ENCODE data around the gene ADAT1. TPM values are rescaled to one million over a fixed set of nuclear protein-coding genes. Genes with fewer than 3 reads are reported as not detected.

Gene ADAT1
- total and polyA plus RNA-seq, 10 of the 15 experiments (the other 5 are each of a cell fraction or from before 2014, with no cell fraction given): 26.2 to 77.4 (median 55.8) TPM

- FAIRE-seq (no peak), DNase-seq (ENCODE audit: low read depth, low spot score) (no peak), ATAC-seq (no peak)
- TF ChIP-seq SMAD5 (IDR thresholded peaks at IDR 0.05; ENCODE audit: low read depth) (no peak), JUND (IDR thresholded peaks at IDR 0.05; ENCODE audit: low read depth, low read length) (no peak), STAT3 (IDR thresholded peaks at IDR 0.05; ENCODE audit: low read depth, low read length) (no peak), NKRF (conservative IDR thresholded peaks at IDR 0.05) (no peak), STAT1 (conservative IDR thresholded peaks at IDR 0.05) (no peak), WRNIP1 (IDR thresholded peaks at IDR 0.05; ENCODE audit: borderline replicate concordance, low read depth, low read length) (no peak), HDAC2 (IDR thresholded peaks at IDR 0.05) (no peak), BCL11A (IDR thresholded peaks at IDR 0.05; ENCODE audit: low read depth, low read length) (no peak), CREM (IDR thresholded peaks at IDR 0.05; ENCODE audit: low read depth) (no peak), MEF2B (IDR thresholded peaks at IDR 0.05; ENCODE audit: partially characterized antibody, poor library complexity, severe bottlenecking) (no peak), CBX5 (IDR thresholded peaks at IDR 0.05; ENCODE audit: low read depth) (no peak), ZNF207 (IDR thresholded peaks at IDR 0.05; ENCODE audit: borderline replicate concordance) (no peak), HCFC1 (IDR thresholded peaks at IDR 0.05; ENCODE audit: low read length) (no peak)
- TF ChIP-seq, protein P1, sequence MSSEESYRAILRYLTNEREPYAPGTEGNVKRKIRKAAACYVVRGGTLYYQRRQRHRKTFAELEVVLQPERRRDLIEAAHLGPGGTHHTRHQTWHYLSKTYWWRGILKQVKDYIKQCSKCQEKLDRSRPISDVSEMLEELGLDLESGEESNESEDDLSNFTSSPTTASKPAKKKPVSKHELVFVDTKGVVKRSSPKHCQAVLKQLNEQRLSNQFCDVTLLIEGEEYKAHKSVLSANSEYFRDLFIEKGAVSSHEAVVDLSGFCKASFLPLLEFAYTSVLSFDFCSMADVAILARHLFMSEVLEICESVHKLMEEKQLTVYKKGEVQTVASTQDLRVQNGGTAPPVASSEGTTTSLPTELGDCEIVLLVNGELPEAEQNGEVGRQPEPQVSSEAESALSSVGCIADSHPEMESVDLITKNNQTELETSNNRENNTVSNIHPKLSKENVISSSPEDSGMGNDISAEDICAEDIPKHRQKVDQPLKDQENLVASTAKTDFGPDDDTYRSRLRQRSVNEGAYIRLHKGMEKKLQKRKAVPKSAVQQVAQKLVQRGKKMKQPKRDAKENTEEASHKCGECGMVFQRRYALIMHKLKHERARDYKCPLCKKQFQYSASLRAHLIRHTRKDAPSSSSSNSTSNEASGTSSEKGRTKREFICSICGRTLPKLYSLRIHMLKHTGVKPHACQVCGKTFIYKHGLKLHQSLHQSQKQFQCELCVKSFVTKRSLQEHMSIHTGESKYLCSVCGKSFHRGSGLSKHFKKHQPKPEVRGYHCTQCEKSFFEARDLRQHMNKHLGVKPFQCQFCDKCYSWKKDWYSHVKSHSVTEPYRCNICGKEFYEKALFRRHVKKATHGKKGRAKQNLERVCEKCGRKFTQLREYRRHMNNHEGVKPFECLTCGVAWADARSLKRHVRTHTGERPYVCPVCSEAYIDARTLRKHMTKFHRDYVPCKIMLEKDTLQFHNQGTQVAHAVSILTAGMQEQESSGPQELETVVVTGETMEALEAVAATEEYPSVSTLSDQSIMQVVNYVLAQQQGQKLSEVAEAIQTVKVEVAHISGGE (CRISPR knock-in tag; IDR thresholded peaks at IDR 0.05): no peak
- Histone ChIP-seq H3K9ac (ENCODE audit: control insufficient read depth, insufficient read depth, low read length) (no peak overlapping the region), H2AFZ (ENCODE audit: control insufficient read depth, low read depth, low read length) (no peak overlapping the region), H3K4me3 (no peak overlapping the region), H3K4me2 (ENCODE audit: control insufficient read depth, insufficient read depth) (no peak overlapping the region), H3K27me3 (replicated peaks in 1 of 2; ENCODE audit: control insufficient read depth in 2 of 2, insufficient read depth in 2 of 2, low read length in 1 of 2) (no peaks in the 10 kb centered on the region), H3K27ac (ENCODE audit: control insufficient read depth, insufficient read depth) (no peak overlapping the region), H3K9me3 (replicated peaks; ENCODE audit: control insufficient read depth, insufficient read depth, low read length) (no peaks in the 10 kb centered on the region), H3K79me2 (ENCODE audit: control insufficient read depth, insufficient read depth, low read length) (no peaks in the 10 kb centered on the region), H4K20me1 (ENCODE audit: control insufficient read depth, insufficient read depth) (no peaks in the 10 kb centered on the region), H3K4me1 (ENCODE audit: control insufficient read depth, insufficient read depth, low read length) (peaks cover 4% of the 10 kb centered on the region; the same call in 1 of the 2 replicates), H3K36me3 (ENCODE audit: control insufficient read depth in 2 of 2, insufficient read depth in 2 of 2, low read length in 1 of 2) (no peaks in the 10 kb centered on the region)
- in situ Hi-C loops (cut with MboI): no loop called here
- no TSS peak for BruUV-seq (replicated peaks)
- RAD21 ChIA-PET (ENCODE audit: unreplicated experiment): interaction anchor here (1.2 kb wide), 1 partner anchor 9 kb away, joined by 3 read pairs; no protein-coding TSS in a partner anchor
- CTCF ChIA-PET: interaction anchor here (0.8 kb wide), 1 partner anchor 42 kb away, joined by 3 read pairs; no protein-coding TSS in a partner anchor
- POLR2A ChIA-PET: interaction anchor here (0.6 to 1.6 kb wide), 3 partner anchors 10 to 69 kb away, joined by 3 to 7 read pairs (median 4); no protein-coding TSS in a partner anchor
- intact Hi-C loops (cut with micrococcal nuclease; ENCODE audit: unreplicated experiment): loop anchor here (5.0 kb wide), 2 partner anchors 42 to 203 kb away; no protein-coding TSS in a partner anchor
- SMC1A ChIA-PET (ENCODE audit: uncharacterized antibody, unreplicated experiment): interaction anchor here (0.5 to 1.6 kb wide), 3 partner anchors 11 to 138 kb away, joined by 3 to 5 read pairs (median 4); no protein-coding TSS in a partner anchor
- WGBS (ENCODE audit: insufficient coverage, insufficient replicate concordance, low lambda C conversion rate, missing lambda C conversion rate): 29% methylated on average over 2 of the region's 2 CpGs
Observed at GRCh38 chr16:75558846-75559401, 64.2 kb downstream of the ADAT1 start.

All from GM12878 (cell line).